Activated CD4-positive, alpha-beta T cell treated with anti-CD3 and anti-CD28 coated beads, Interleukin-2, Interleukin-4, amounts not matched to agents 100 ng/mL and 50 ng/mL, durations not matched to agents 16 hours and 8 hours (primary cell): ENCODE data around the gene GCHFR.
A peak's percentile ranks its signal among the peaks of the same experiment; 100 is the strongest.

ENCODE experiments used
- DNase-seq: peaks from one replicate; pipeline ENCODE4 v3.0.0-alpha.2; 2020; ENCODE audit warnings: low spot score

The GCHFR gene

DNA sequence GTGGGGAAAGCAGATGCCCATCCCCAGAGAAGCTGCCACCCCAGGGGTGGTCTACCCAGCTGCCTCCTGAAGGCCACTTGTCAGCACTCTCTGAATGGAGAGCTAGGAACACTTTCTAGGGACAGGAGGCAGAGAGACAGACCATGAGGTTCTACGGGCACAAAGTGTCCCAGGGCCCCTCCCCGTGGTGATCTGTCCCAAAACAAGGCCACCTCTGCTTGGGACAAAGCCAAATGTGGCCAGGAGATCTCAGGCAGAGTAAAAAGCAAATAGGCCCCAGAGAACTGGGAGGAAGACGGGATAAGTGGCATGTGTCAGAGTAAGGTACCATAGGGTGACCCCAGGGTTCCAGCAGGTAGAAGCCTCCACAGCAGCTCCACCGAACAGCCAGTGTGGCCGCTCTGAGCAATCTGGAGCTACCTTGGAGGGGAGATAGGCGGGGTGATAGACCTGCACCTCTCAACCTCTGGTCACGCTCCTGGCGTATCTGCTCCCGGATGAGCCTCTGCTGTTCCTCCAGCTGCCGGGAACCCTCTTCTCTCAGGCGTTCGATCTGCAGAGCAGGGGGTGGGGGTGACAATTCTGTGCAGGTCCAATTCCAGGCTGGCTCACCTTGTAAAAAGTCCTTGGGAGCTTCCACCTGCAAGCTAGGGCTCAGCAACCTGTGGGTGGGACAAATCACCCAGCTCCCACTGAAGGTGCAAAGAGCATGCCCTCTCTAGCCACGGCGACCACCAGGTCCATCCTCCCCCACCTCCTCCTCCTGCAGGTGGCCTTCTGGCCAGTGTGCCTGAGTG is 12.1 kb downstream of the GCHFR start:
- no peak for DNase-seq

DNA sequence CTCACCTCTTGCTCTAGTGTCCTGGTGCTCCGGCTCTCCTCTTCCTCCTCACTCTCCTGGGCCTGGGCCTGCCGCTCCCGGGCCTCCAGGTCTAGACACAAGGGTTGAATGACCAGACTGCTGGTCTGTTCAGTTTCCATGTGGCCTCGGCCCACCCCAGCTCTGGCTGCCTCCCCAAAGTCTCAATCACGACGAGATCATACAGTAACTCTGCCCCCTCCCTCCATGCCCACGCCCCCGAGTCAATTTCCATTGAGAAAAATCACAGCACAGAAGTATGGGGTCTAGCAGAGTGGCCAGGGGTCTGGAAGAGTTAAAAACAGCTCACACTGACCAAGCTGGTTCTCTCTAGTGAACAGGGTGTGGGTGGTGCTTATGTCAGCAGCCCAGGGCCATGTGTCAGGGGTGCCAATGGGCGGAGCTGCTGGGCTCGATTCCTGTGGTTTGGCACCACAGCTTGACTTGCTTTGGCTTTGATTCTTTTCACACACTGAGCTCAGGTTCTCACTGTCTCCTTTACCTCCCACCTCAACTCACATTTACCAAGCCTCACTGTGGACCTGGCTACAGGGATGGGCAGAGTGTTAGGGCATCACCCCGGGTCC is 12.8 kb downstream of the GCHFR start:
- DNase-seq: peak; percentile 50

DNA sequence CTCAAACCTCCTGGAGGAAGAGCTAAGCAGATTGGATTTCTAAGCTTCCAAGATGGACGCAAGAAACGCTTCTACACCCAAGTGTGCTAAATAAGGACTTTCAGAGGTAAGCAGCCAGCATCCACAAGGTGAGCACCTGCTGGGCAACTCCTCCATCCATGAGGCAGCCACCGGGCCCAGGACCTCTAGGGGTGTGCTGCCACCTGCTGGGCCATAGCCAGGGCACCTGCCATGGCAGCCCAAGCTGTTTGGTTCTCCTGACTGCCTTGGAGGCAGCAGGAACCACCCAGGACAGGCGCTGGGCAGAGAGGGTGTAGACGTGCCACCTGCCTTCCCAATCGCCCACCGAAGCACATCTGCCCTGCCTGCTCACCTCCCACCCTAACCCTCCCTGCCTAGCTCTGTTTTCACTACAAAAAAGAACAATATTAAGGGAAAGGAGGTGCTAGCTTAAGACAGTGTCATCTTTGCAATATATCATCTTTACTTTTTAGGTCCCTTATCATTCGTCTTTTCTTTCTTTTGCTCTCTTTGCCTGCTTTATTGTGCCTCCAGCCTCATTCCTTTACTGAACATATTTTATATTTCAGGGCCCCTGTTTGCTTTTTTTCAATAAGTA is 18.9 kb downstream of the GCHFR start:
- peak; percentile 76 for DNase-seq

DNA sequence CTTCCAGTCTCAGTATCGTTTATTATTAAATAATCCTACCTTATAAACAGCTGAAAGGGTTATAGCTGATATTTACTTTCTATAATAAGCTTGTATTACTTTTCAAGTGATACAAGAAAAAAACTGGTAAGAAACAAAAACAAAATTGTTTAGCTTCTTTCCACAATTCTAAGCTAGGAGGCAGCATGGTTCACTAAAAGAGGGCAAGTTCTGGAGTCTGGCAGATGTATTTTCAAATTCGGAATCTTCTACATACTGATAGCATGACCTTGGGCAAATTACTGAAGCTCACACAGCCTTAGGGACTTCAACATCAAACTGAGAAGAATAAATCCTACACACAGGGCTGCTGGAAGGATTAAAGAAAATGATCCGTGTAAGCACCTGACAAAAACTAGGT is 21.3 kb downstream of the GCHFR start:
- DNase-seq: no peak

- no peak for DNase-seq
Measured at GRCh38 chr15:40785814-40786213, 21.9 kb downstream of the GCHFR start.

- no peak for DNase-seq
Measured at GRCh38 chr15:40787344-40787841, 23.5 kb downstream of the GCHFR start.

GRCh38 chr15:40787991-40788390 is 24.1 kb downstream of the GCHFR start:
- DNase-seq: no peak

DNA sequence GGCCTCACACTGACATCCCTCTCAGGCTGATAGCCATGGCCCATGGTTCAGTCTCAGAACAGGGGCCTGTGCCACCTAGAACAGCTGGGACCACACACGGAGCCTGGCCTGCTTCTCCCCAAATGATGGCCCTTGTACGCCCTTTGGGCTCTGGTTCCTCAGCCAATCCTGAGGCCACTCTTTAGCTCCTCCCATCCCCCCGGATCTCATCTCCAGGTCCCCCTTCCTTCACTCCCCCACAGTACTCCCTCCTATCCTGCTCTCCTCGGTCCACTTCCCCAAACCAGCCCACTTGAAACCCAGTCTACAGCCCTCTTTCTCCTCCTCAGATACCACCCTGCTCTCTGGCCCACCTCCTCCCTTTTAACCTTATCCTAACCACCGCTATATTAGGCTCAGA is 25.3 kb downstream of the GCHFR start:
- no peak for DNase-seq

DNA sequence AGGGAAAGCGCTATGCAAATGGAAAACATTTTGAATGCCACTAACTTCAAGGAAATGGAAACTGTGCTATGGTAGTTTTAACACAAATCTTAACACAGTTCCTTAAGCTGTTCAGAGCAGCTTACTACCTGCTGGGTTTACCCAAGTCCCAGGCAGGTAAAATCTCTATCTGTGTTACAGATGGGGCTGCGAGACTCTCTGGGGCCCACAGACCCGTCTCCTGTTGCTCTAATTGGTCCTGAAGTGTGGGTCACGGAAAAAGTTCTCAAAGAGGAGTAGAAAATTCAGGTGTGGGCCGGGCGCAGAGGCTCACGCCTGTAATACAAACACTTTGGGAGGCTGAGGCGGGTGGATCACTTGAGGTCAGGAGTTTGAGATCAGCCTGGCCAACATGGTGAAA is 26.1 kb downstream of the GCHFR start:
- DNase-seq: no peak

DNA sequence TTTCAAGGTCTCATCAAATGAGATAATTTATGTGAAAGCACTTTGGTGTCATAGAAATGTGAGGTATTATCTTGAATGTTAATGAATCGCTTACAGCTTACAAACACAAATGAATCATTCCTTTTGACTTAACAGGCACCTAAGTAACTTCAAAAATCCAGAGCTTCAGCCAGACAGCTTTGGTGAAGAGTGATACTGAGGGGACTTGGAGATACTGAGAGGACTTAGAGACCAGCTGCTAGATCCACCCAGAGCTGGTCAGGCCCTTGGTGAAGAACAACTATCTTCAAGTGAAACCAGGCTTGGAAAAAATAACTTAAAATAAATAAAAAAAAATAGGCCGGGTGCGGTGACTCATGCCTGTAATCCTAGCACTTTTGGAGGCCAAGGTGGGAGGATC is 26.9 kb downstream of the GCHFR start:
- DNase-seq: no peak

GRCh38 chr15:40792394-40792793 is 28.5 kb downstream of the GCHFR start:
- DNase-seq: no peak

DNA sequence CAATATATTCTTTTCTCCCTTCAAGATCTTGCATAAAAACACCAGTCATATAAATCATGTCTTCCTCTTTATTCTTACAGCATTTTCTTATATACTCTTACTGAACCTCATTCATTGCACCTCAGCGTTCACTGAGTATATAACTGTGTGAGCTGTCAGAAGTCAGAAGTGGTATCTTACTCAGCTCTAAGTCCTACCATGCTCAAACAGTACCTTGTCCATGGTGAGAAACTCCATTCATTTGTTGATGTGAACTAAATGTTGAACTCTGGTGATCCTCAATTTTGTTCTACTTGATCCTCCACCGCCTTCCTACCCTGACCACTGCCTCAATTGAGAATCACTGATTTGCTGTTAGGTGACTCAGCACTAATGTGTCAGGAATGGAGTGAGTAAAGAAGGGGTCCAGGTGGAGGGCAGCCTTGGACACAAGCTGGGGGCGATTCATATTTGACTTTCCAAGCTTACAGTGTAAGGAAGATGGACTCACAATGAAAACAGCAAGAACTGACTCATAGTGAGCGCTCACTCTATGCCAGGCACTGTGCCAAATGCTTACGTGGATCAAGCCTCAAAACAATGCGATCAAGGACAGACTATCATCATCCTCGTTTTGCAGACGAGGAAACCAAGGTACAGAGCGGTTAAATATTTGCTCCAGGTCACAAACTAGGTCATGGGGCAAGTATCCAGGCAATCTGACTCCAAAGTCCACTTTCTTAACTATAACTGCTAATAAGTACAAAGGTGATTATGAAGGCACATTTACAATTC is 29.5 kb downstream of the GCHFR start:
- DNase-seq: peak; percentile 69

- no peak for DNase-seq
Measured at GRCh38 chr15:40796041-40796440, 32.2 kb downstream of the GCHFR start.

DNA sequence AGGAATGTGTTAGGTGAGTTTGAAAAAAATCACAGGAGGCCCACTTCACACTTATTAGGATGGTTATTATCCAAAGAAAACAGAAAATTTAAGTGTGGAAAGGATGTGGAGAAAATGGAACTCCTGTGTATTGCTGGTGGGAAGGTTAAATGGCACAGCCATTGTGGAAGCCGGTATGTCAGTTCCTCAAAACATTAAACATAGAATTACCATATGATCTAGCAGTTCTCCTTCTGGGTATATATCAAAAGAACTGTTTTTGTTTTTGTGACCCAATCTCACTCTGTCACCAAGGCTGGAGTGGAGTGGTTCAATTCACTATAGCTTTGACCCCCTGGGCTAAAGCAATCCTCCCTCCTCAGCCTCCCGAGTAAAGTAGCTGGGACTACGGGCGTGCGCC is 32.6 kb downstream of the GCHFR start:
- DNase-seq: no peak

DNA sequence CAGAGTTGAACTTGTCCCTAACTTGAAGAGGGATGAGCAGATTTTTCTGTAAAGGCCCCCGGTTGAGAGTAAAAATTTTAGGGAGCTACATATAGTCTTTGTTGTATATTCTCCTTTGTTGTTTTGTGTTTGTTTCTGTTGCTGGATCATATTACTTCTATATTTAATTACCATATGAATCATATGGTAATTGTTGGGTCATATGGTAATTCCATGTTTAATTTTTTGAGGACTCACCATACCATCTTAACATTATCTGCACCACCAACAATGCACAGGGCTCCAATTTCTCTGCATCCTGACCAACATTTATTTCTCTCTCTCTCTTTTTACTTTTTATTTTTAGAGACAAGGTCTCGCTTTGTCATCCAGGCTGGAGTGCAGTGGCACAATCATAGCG is 35.7 kb downstream of the GCHFR start:
- DNase-seq: no peak

DNA sequence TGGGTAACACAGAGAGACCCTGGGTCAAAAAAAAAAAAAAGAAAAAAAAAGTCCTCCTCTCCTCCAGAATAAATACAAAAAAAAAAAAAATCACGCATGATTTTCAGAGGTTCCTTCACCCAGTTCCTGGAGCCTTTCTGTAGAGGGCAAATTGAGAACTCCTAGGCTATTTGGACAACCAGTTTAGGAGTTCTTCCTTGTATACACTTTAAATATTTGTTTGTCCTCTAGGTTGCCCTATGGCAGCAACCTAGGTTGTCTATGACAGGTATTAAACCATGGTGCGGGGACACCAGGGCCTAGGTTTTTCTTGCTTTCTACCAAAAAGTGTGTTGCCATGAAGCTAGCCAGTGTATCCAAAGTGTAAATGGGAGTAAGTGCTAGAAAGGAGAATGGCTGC is 39.2 kb downstream of the GCHFR start:
- no peak for DNase-seq

DNA sequence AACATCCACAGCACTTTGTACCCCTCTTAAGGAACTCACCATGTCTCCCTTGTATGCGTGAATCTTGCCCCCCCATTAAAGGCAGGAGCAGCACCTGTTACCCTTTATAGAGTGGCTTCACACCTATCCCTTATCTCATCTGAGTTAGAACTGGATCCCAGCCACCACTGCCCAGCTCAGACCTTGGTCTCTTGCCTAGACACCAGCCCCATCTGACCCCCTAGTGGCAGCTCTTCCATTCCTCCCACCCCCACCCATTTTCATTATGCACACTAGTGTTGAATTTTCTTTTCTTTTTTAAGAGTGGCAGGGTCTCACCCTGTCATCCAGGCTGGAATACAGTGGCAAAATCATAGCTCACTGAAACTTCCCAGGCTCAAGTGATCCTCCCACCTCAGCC is 39.8 kb downstream of the GCHFR start:
- DNase-seq: no peak

- DNase-seq: no peak
Measured at GRCh38 chr15:40806672-40807027, 42.8 kb downstream of the GCHFR start.

- DNase-seq: peak; percentile 98
Measured at GRCh38 chr15:40807028-40807887, 43.4 kb downstream of the GCHFR start, which contains the start of the genes DNAJC17 and ZFYVE19. DNAJC17 (minus strand) TSS chr15:40807473; CDS start chr15:40807446, 27 bp downstream. ZFYVE19 (plus strand) TSS chr15:40807089; CDS start chr15:40807590, 501 bp downstream.

- no peak for DNase-seq
Measured at GRCh38 chr15:40807888-40808461, 44.1 kb downstream of the GCHFR start.

DNA sequence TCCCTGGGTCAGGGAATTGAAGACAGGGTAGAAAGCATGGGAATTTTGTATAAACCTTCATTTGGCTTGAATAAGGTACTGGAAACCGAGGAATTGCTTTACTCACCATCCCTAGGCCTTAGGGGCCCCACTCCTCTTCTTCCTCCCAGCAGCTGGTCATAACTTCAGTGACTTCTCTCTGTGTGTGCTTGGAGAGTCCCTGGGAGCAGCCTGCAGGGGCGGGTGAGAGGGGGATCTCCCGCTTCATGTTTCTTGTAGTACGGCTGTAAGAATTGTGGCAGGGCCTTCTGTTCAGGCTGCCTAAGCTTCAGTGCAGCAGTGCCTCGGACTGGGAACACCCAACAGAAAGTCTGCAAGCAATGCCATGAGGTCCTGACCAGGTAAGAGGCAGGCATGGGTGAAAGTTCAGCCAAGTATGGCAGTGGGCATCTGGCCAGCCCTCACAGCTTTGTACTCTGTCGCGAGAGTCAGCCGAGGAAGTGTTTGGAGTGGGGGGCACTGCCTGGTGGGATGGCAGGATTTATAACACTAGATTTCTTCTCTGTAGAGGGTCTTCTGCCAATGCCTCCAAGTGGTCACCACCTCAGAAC is 45.1 kb downstream of the GCHFR start:
- no peak for DNase-seq
